ENCODE results near the gene BCORL1. TPM values are rescaled to one million over a fixed set of nuclear protein-coding genes. Genes with fewer than 3 reads are reported as not detected.

The BCORL1 gene
- total and polyA plus RNA-seq, 2 of the 4 experiments (the other 2 are of a cell fraction) = 0.54 to 1.6 TPM

DNA sequence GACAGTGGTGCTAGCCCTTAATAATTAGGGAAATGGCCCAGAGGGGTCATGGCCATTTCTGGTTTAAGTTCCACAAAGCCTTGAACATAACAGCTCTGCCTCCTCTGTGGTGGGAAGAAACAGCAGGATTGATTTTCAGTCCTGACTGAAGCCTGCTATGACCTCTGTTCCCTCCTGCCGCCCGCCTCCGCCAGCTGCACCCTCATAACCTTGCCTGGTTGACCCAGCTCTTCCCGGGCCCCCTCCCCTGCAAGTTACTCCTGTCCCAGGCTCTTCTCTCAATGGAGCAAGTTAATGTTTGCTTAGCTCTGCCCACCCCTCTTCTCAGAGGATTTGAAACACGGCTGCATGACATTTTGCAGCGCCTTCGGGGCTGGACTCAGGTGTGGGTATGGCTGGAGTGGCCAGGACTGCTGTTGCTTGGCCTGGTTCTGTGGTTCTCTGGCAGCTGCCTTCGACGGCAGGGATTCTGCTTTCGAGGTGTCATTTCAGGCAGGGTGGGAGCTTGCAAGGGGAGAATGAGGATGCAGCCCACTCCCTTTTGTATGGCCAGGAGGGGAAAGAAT, 27.3 kb downstream of the BCORL1 start:
- Histone ChIP-seq H3K4me2 (ENCODE audit: low read depth, low read length) (no peak overlapping the region), H4K91ac (ENCODE audit: insufficient read depth, low read depth, low read length) (no peak overlapping the region), H4K20me1 (ENCODE audit: insufficient read depth, low read length) (no peaks in the 10 kb centered on the region), H3K79me1 (ENCODE audit: low read depth in 1 of 2, low read length in 2 of 2) (no peaks in the 10 kb centered on the region), H3K18ac (ENCODE audit: low read depth, low read length) (no peak overlapping the region), H3K4ac (ENCODE audit: low read depth, low read length) (no peak overlapping the region), H3K27me3 (ENCODE audit: control insufficient read depth, insufficient read depth, low read length) (peaks cover 1% of the 10 kb centered on the region; the same call in 1 of the 2 replicates), H2AK9ac (replicated peaks; ENCODE audit: low read depth, low read length, poor library complexity) (no peak overlapping the region), H2BK20ac (ENCODE audit: low read depth, low read length) (no peak overlapping the region), H2BK120ac (ENCODE audit: low read depth, low read length) (no peak overlapping the region), H3K56ac (ENCODE audit: extremely low read depth, insufficient read depth, low read length) (no peak overlapping the region), H3K4me1 (ENCODE audit: control insufficient read depth, insufficient read depth, low read length) (no peaks in the 10 kb centered on the region), H3K9ac (ENCODE audit: low read depth, low read length) (no peak overlapping the region), H3K4me3 (ENCODE audit: insufficient read depth, low read depth, low read length) (no peak overlapping the region), H4K5ac (ENCODE audit: low read depth, low read length) (no peak overlapping the region), H3K9me3 (ENCODE audit: control insufficient read depth, insufficient read depth, low read length) (no peaks in the 10 kb centered on the region), H3K9me1 (ENCODE audit: insufficient read depth, low read length) (no peaks in the 10 kb centered on the region), H2BK5ac (ENCODE audit: low read depth, low read length, poor library complexity, severe bottlenecking) (no peak overlapping the region), H2BK15ac (ENCODE audit: low read depth, low read length) (no peak overlapping the region), H4K8ac (ENCODE audit: low read depth in 2 of 2, low read length in 2 of 2) (no peak overlapping the region), H2AK5ac (ENCODE audit: low read depth, low read length) (no peak overlapping the region), H3K14ac (replicated peaks; ENCODE audit: low read depth, low read length) (no peak overlapping the region), H3K27ac (ENCODE audit: insufficient read depth, low read length) (no peak overlapping the region), H2AFZ (replicated peaks; ENCODE audit: low read length, poor library complexity) (no peak overlapping the region), H3K36me3 (ENCODE audit: control insufficient read depth, insufficient read depth, low read length) (peaks cover 2% of the 10 kb centered on the region; the same call in 1 of the 2 replicates), H3K23ac (ENCODE audit: low read depth, low read length) (no peak overlapping the region)
- BruUV-seq (replicated peaks) = no TSS peak
- WGBS, 2 experiments (ENCODE audit: extremely low coverage in 2 of 2, insufficient read length in 1 of 2) = 60% methylated on average over 1 of the region's 10 CpGs; no CpG with 5 or more reads in 1 of the 2 experiments
- intact Hi-C loops (cut with micrococcal nuclease) (no loop called here), dilution Hi-C loops (cut with HindIII; ENCODE audit: low sequenced_read_pairs, unreplicated experiment) (no loop called here), in situ Hi-C loops (cut with MboI; ENCODE audit: low sequenced_read_pairs) (no loop called here)
- TF ChIP-seq FOS (IDR thresholded peaks at IDR 0.05; ENCODE audit: low read depth, low read length) = no peak
- no peak for TF ChIP-seq MXI1 (IDR thresholded peaks at IDR 0.05; ENCODE audit: borderline replicate concordance, low read depth, low read length)
- TF ChIP-seq MAZ (IDR thresholded peaks at IDR 0.05; ENCODE audit: borderline replicate concordance, low read depth, low read length) = no peak
- no peak for TF ChIP-seq CEBPB (IDR thresholded peaks at IDR 0.05; ENCODE audit: low read depth, low read length)
- TF ChIP-seq RAD21 (IDR thresholded peaks at IDR 0.05; ENCODE audit: low read length) = no peak
- TF ChIP-seq BHLHE40 (IDR thresholded peaks at IDR 0.05; ENCODE audit: low read depth, low read length) = no peak
- ChIA-PET CTCF (no interaction called here), POLR2A (ENCODE audit: unreplicated experiment) (no interaction called here)
- DNase-seq (no peak), ATAC-seq (ENCODE audit: low read depth) (no peak)

Data from IMR-90 (cell line).